HUES6 (cell line): ENCODE data around the gene LPCAT1.

Experiments used
- H3K27ac ChIP-seq: 2 replicates; pipeline ENCODE4 v1.7.0; 2013; ENCODE audit warnings: low read depth, mild to moderate bottlenecking, low read length, inconsistent platforms
- H3K27me3 ChIP-seq: 2 replicates; pipeline ENCODE4 v1.6.1; 2013; ENCODE audit warnings: low read length; ENCODE audit not compliant: control insufficient read depth, insufficient read depth
- H3K36me3 ChIP-seq: 2 replicates; pipeline ENCODE4 v1.6.1; 2013; ENCODE audit warnings: low read length; ENCODE audit not compliant: control insufficient read depth, insufficient read depth
- H3K4me1 ChIP-seq: 2 replicates; pipeline ENCODE4 v1.6.1; 2013; ENCODE audit warnings: low read length; ENCODE audit not compliant: control insufficient read depth, insufficient read depth
- H3K4me3 ChIP-seq: 2 replicates; pipeline ENCODE4 v1.5.1; 2013; ENCODE audit warnings: low read depth, low read length
- H3K9ac ChIP-seq: one replicate; pipeline ENCODE4 v1.6.1; 2013; ENCODE audit warnings: mild to moderate bottlenecking, low read length
- H3K9me3 ChIP-seq: 2 replicates; pipeline ENCODE4 v1.6.1; 2013; ENCODE audit warnings: low read depth, low read length; ENCODE audit not compliant: control insufficient read depth, insufficient read depth

LPCAT1 gene

DNA sequence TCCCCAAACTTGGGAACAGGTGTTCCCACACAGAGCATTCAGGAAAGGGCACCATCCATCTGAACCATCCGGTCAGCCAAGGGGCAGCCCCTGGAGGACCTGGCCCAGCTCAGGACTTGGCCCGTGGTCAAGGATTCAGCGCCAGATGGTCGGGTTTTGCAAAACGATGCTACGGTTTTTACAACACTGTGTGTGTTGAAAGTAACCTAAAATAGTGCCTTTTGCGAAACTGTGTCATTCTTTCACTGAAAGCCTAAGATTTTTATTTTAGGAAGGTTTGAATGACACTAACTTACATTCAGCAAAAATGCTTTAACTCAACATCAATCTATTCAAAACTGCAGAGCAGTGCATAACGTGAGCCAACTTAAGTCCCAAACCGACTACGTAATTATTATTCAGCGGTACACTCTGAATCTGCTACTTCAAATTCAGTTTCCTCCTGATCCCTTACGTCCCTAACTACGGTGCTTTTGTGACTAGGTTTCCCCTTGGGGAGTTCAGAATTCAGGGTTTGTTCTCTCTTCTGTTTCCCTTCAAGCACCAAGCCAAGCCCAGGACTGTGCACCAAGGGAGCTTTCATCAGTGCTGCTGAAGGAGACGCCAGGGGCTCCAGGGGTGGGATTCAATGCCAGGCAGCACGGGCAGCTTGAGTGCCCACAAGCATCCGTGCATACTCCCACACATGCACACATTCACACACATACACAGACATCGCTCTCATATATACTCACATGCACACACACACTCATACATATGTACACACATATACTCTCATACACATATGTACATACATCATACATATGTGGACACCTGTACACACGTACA is 25.8 kb downstream of the LPCAT1 start:
- Histone ChIP-seq H3K4me3 (no peak overlapping the region), H3K27ac (no peak overlapping the region), H3K27me3 (no peaks in the 10 kb centered on the region), H3K4me1 (peaks cover 14% of the 10 kb centered on the region; the same call in 1 of the 2 replicates), H3K9me3 (no peaks in the 10 kb centered on the region), H3K9ac (no peak overlapping the region), H3K36me3 (peaks cover 87% of the 10 kb centered on the region)

- H3K9ac ChIP-seq = no peak overlapping the region
- peaks cover 8% of the 10 kb centered on the region; the same call in 1 of the 2 replicates for H3K4me1 ChIP-seq
- peaks cover 90% of the 10 kb centered on the region for H3K36me3 ChIP-seq
- H3K4me3 ChIP-seq = no peak overlapping the region
- H3K27ac ChIP-seq = no peak overlapping the region
- no peaks in the 10 kb centered on the region for H3K27me3 ChIP-seq
- H3K9me3 ChIP-seq = no peaks in the 10 kb centered on the region
These were observed 26.4 kb downstream of the LPCAT1 start for GRCh38 chr5:1497242-1497777.

DNA sequence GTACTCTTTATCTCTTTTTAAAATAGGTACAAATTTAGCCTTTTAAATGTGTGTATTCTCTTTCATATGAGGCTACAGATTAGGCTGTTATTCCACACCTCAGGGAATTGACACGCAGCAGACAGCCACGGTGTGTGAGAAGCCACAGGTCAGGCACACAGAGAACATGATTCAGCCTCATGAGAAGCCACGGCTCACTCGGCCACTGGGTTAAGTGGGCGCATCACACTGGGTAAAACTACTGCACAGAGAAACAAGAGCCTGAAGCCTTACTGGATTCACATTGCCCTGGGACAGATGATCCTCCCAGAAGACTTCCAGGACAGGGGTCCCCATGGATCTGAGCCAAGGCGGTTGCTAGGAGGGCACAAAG is 28.2 kb downstream of the LPCAT1 start:
- H3K27me3 ChIP-seq = no peaks in the 10 kb centered on the region
- H3K9me3 ChIP-seq = no peaks in the 10 kb centered on the region
- H3K36me3 ChIP-seq = peaks cover 94% of the 10 kb centered on the region
- H3K4me3 ChIP-seq = no peak overlapping the region
- H3K27ac ChIP-seq = no peak overlapping the region
- H3K4me1 ChIP-seq = no peaks in the 10 kb centered on the region
- no peak overlapping the region for H3K9ac ChIP-seq

DNA sequence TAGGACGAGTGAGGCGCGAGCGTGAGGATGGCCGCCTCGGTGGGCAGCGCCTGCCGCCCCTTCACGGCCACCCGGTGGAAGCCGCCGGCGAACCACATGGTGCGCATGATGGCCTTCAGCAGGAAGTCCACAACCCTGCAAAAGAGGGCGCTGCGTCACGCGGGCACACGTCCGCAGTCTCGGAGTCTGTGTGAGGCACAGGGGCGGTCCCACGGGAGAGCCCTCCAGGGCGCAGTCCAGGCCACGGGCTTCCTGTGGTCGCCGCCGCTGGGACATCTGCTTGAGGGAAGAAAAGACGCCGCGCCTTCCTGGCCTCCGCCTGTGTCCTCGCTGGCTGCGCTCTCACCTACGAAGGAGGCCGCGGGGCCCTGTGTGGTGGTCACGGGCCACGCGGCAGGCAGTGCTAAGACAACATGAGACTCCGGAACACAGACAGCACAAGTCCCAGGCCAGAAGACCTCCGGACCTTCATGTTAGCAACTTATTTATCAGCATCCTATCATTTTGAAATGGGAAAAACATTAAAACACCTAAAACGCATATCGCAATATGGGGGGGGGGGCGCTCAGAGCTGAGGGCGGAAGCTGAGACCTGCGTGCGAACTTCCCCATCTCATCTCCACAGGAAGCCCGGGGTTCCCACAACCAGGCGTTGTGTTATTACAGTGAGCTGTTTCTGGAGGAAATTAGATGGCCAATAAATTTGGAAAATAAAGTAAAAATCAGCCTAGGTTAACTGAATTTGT is 28.8 kb downstream of the LPCAT1 start:
- Histone ChIP-seq H3K27ac (no peak overlapping the region), H3K4me3 (no peak overlapping the region), H3K4me1 (no peaks in the 10 kb centered on the region), H3K27me3 (no peaks in the 10 kb centered on the region), H3K9me3 (no peaks in the 10 kb centered on the region), H3K36me3 (peaks cover 94% of the 10 kb centered on the region), H3K9ac (no peak overlapping the region)

DNA sequence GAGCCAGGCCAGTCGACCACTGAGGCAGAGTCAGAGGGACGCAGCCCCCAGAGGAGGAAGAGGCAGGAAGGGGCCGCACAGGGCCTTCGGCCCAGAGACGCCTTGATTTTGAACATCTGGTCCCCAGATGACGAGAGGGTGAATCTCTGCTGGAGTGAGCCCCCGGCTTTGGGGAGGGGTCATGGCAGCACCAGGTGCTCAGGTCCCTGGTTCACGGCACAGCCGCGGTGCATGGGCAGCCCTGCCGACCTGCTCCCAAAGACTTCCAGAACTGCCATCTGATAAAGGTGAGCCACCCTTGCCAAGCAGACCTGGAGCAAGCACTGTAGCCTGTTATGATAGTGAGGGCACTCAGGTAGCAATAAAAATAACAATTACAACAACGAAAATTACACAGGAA is 29.8 kb downstream of the LPCAT1 start:
- Histone ChIP-seq H3K4me3 (no peak overlapping the region), H3K4me1 (no peaks in the 10 kb centered on the region), H3K9me3 (no peaks in the 10 kb centered on the region), H3K27me3 (no peaks in the 10 kb centered on the region), H3K27ac (no peak overlapping the region), H3K9ac (no peak overlapping the region), H3K36me3 (peaks cover 96% of the 10 kb centered on the region)

DNA sequence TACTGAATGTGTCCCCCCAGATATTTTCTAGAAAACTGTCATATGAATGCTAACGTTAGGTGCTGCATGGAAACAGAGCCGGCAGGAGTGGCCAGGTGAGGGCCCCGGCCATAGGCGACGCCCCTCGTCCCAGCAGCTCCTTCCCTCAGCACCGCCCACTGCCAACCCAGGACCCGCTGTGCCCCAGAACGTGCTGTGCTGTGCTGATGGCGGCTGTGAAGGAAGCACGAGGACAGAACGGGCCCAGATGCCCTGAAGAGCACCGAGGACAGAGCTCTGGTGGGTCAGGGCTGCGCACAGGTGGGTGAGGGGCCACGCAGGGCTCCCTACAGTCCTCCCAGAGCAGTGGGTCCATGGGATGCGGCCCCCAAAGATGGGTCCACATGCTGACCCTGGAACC is 30.3 kb downstream of the LPCAT1 start:
- Histone ChIP-seq H3K36me3 (peaks cover 96% of the 10 kb centered on the region), H3K27ac (no peak overlapping the region), H3K4me3 (no peak overlapping the region), H3K4me1 (no peaks in the 10 kb centered on the region), H3K27me3 (no peaks in the 10 kb centered on the region), H3K9me3 (no peaks in the 10 kb centered on the region), H3K9ac (no peak overlapping the region)

GRCh38 chr5:1492757-1493156 is 31.0 kb downstream of the LPCAT1 start:
- Histone ChIP-seq H3K27ac (no peak overlapping the region), H3K27me3 (no peaks in the 10 kb centered on the region), H3K4me3 (no peak overlapping the region), H3K9ac (no peak overlapping the region), H3K4me1 (no peaks in the 10 kb centered on the region), H3K9me3 (no peaks in the 10 kb centered on the region), H3K36me3 (peaks cover 96% of the 10 kb centered on the region)

DNA sequence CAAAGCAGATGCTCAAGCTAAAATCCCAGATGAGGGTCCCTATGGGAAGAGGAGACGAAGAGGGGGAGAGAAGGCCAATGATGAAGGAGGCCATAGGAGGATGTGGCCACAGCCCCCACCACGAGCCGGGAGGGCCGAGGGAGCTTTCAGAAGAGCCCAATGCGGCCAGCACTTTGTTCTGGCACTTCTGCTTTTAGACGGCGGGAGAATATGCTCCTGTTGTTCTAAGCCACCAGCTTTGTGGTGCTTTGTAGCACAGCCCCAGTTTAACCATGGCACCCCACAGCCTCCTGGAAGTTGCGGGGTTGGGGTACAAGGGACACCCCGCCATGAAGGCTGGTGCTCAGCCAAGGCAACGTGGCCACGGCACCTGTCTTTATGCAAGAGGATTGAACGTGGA is 33.4 kb downstream of the LPCAT1 start:
- H3K27me3 ChIP-seq = no peaks in the 10 kb centered on the region
- H3K4me3 ChIP-seq = no peak overlapping the region
- H3K9me3 ChIP-seq = no peaks in the 10 kb centered on the region
- H3K9ac ChIP-seq = no peak overlapping the region
- no peaks in the 10 kb centered on the region for H3K4me1 ChIP-seq
- no peak overlapping the region for H3K27ac ChIP-seq
- H3K36me3 ChIP-seq = peaks cover 100% of the 10 kb centered on the region

- no peaks in the 10 kb centered on the region for H3K27me3 ChIP-seq
- H3K9ac ChIP-seq = no peak overlapping the region
- H3K36me3 ChIP-seq = peaks cover 100% of the 10 kb centered on the region
- no peaks in the 10 kb centered on the region for H3K9me3 ChIP-seq
- H3K4me3 ChIP-seq = no peak overlapping the region
- H3K27ac ChIP-seq = no peak overlapping the region
- H3K4me1 ChIP-seq = no peaks in the 10 kb centered on the region
These were observed 34.0 kb downstream of the LPCAT1 start for GRCh38 chr5:1489754-1490153.

DNA sequence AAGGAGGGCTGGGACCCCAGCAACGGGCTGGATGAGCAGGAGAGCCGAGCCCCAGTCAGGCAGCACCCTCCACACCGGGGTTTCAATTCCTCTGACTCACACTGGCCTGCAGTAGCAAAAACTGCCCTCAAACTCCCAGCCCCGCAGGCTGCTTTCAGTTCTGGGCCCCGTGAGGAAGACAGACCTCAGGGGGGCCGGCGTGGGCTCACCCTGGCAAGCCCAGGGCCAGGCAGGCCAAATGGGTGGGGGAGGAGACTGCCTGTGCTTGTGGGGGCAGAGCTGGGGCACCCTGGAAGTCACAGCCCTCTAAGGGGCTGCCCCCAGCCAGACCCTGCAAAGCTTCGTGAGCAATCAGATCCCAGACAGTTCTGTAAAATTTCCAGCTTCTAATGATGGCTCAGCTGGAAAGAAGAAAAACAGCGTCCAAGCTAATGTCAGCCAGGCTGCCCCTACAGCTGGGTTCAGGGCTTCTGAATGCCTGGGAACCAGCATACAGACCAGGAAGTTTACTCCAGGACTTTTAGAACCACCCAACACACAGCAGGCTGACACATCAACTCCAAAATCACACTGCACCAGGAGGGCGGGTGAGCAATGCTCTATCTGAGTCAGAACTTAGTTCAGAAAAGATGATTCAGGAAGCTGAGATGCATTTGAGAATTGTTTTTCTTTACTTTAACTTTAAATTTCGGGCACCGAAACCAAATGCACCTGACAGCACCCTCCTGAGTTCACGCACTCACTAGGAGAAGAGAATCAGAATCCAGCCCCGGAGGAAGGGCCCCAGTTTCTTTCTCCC is 34.7 kb downstream of the LPCAT1 start:
- no peaks in the 10 kb centered on the region for H3K9me3 ChIP-seq
- no peak overlapping the region for H3K27ac ChIP-seq
- no peak overlapping the region for H3K4me3 ChIP-seq
- H3K4me1 ChIP-seq = no peaks in the 10 kb centered on the region
- no peaks in the 10 kb centered on the region for H3K27me3 ChIP-seq
- no peak overlapping the region for H3K9ac ChIP-seq
- peaks cover 99% of the 10 kb centered on the region for H3K36me3 ChIP-seq
